Measurements from ENCODE around the gene SOWAHC.

Gene SOWAHC

GRCh38 chr2:109646961-109647360 is 32.8 kb downstream of the SOWAHC start:
- no peak for DNase-seq (ENCODE audit: low spot score)

GRCh38 chr2:109647636-109648035 is 33.5 kb downstream of the SOWAHC start:
- DNase-seq (ENCODE audit: low spot score): no peak

- DNase-seq (ENCODE audit: low spot score): no peak
Measured at GRCh38 chr2:109648041-109648527, 33.9 kb downstream of the SOWAHC start.

GRCh38 chr2:109649736-109650695 is 35.9 kb downstream of the SOWAHC start:
- no peak for DNase-seq (ENCODE audit: low spot score)

- DNase-seq (ENCODE audit: low spot score): no peak
Measured at GRCh38 chr2:109654326-109655050, 40.3 kb downstream of the SOWAHC start.

GRCh38 chr2:109655287-109655686 is 41.1 kb downstream of the SOWAHC start:
- no peak for DNase-seq (ENCODE audit: low spot score)

- no peak for DNase-seq (ENCODE audit: low spot score)
Measured at GRCh38 chr2:109659396-109660045, 45.4 kb downstream of the SOWAHC start.

GRCh38 chr2:109660046-109660860 is 46.1 kb downstream of the SOWAHC start:
- no peak for DNase-seq (ENCODE audit: low spot score)

- DNase-seq (ENCODE audit: low spot score): no peak
Measured at GRCh38 chr2:109662889-109663288, 48.7 kb downstream of the SOWAHC start.

GRCh38 chr2:109663721-109664120 is 49.6 kb downstream of the SOWAHC start:
- DNase-seq (ENCODE audit: low spot score): no peak

- no peak for DNase-seq (ENCODE audit: low spot score)
Measured at GRCh38 chr2:109666466-109666865, 52.3 kb downstream of the SOWAHC start.

Data from left forelimb (tissue), 1 donor.